HG03571 (cell line): Measurements from ENCODE around the gene SLC25A47.
A peak's percentile ranks its signal among the peaks of the same experiment; 100 is the strongest.

Source experiments
- ATAC-seq: cut with Tn5 transposase; IDR thresholded peaks from one replicate; pipeline ENCODE4 v1.9.1; 2021; ENCODE audit not compliant: unreplicated experiment

SLC25A47 gene

DNA sequence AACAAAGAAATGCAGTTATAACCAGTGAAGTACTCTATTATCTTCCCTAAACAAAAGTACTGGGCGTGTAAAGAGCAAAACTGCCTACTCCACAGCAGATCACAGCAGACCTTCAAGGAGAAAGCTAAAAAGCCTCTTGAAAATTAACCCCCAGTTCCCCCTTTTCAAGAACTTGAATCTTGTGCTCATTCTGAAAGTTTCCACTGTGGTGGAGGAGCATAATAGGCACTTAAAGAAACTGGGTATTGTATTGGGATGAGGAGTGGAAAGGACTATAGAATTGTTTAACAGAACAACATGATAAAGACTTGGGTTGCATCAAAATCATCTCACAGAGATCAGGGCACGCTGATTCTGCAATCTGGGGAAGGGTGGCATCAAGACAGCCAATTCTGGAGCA lies 51.1 kb downstream of the SLC25A47 start:
- ATAC-seq = no peak

DNA sequence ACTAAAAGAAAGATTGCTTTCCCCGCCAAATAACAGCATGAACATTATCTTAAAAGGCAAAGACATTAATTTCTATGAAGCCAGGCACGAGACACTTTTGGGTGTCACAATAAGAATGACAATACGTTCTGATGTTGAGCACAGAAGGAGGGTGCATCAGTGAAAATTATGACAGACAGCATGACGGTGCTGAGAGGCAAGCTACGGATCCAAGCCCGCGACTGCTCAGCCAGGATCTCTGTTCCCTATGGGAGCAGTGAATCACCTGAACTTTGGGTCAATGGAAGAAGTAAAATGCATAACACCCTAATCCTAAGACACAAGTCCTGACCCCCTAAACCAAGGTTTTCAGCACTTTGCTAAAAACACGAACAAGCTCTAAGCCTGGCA lies 51.7 kb downstream of the SLC25A47 start:
- ATAC-seq = no peak

DNA sequence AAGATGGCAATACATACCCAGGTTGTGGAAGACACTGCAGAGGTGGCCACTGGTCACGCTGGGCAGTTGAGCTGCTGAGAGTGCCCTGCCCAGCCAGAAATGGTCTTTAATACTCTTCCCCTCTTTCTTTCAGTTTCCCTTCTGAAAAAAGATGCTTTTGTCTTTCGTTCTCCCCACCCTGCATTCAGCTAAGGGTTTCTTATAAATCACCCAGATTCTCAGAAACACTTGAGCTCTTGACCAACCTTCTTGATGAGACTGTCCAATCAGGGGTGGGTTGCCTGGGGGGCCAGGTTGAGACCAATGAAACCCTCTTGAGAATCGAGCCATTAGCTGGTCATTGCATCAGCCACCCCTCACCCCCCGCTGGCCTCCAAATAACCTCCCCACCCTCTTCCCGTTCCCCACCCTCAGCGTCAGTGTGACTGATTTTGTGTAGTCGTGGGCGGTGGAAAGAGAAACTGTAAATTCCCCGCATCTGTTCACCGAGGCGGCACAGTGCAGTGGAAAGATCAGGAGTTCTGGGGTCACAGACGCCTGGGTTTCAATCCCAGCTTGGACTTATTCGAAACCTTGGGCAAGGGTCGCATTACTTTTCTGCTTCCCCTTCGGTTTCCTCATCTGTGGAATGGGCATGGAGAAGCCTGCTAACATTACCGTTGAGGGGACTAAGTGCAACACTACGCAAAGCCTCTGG lies 52.3 kb downstream of the SLC25A47 start:
- ATAC-seq = peak; percentile 27

DNA sequence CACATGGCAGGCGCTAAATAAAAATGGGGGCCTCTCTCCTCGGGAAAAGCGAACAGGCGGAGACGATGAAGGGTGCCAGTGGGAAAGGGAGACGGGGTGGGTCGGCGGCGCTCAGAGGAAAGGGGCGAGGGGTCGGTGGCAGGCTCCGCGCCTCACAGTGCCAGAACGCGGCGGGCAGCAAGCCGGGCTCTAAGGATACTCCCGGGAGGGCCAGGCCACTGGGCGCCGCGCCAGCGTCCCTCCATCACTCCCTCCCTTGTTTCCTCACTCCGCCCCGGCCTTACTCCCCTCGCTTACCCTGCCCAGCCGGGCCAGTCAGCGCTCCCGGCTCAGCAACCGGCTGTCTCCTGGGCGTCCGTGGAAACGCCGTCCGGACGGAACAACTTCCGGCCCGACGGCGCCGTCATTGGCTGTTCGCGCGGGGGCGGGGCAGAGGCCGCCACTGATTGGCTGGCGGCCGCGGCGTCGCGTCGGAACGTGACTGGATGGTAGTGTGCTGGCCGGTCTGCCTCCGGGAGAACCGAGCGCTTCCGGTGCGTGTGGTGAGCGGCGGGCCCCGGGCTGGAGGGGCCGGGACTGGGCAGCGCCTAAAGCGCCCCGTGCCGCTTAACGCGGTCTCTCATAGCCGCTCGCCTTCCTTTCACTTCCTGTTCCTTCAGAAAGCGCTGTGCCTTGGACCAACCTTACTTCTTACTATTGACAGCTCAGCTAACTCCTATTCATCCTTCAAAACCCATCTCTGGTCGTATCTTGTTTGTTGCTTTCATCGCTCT lies 53.0 kb downstream of the SLC25A47 start, which contains the start of gene WDR25:
Gene WDR25, plus strand, starts transcription at position 523 of the 773 bp plus-strand sequence.
- peak; percentile 82 for ATAC-seq

DNA sequence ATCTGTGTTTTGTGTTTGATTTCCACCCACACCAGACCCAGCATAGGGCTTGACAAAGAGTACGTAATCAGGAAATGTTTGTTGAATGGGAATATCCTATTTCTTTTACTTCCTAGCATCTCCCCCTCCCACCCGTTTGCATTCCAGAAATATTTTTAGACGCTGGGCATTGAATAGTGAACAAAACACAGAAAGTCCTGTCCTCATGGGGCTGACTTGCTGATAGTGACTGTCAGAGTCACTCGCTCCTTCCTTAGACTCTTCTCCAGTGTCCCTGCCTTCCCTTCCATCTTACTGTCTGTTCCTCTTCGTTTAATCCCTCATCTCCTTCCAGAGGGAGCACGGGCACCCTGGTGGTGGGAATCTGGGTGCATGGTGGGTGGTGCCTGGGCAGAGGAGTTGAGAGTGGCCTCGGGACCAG lies 53.6 kb downstream of the SLC25A47 start:
- ATAC-seq = no peak
